Neural crest cell (in vitro differentiated cells): ENCODE measurements around the gene C19orf47. TPM values are rescaled to one million over a fixed set of nuclear protein-coding genes. Genes with fewer than 3 reads are reported as not detected.

ENCODE experiments used
- DNase-seq: peaks from one replicate; pipeline ENCODE4 v3.0.0; 2021; ENCODE audit warnings: low read depth, mixed read lengths, low spot score
- H3K27ac Mint-ChIP-seq: one replicate; pipeline ENCODE4 v1.8.0; 2021; ENCODE audit warnings: mild to moderate bottlenecking, mixed read lengths; ENCODE audit not compliant: unreplicated experiment
- H3K27me3 Mint-ChIP-seq: 2 replicates; pipeline ENCODE4 v1.8.0; 2021; ENCODE audit warnings: low read depth, mild to moderate bottlenecking, mixed read lengths
- H3K36me3 Mint-ChIP-seq: 2 replicates; pipeline ENCODE4 v1.8.0; 2021; ENCODE audit warnings: low read depth, mild to moderate bottlenecking, mixed read lengths
- H3K4me1 Mint-ChIP-seq: 2 replicates; pipeline ENCODE4 v1.8.0; 2021; ENCODE audit warnings: mixed read lengths
- H3K4me3 Mint-ChIP-seq: one replicate; pipeline ENCODE4 v1.8.0; 2021; ENCODE audit warnings: mild to moderate bottlenecking, mixed read lengths
- H3K9me3 Mint-ChIP-seq: 2 replicates; pipeline ENCODE4 v1.8.0; 2021; ENCODE audit warnings: mixed read lengths
- total RNA-seq: library from RNA; stranded (reverse); gene quantifications from 2 replicates; pipeline ENCODE4 v1.2.1, GENCODE V29; 2021
- TF ChIP-seq, protein P1 (sequence below): fragments of 200-600 bp; sonication (generic); conservative IDR thresholded peaks from 2 replicates; pipeline ENCODE4 v1.5.0; 2021; ENCODE audit warnings: antibody characterized with exemption, mild to moderate bottlenecking

Gene C19orf47
- total RNA-seq, 1 donor from 2014 or later, result 19.0 TPM

DNA sequence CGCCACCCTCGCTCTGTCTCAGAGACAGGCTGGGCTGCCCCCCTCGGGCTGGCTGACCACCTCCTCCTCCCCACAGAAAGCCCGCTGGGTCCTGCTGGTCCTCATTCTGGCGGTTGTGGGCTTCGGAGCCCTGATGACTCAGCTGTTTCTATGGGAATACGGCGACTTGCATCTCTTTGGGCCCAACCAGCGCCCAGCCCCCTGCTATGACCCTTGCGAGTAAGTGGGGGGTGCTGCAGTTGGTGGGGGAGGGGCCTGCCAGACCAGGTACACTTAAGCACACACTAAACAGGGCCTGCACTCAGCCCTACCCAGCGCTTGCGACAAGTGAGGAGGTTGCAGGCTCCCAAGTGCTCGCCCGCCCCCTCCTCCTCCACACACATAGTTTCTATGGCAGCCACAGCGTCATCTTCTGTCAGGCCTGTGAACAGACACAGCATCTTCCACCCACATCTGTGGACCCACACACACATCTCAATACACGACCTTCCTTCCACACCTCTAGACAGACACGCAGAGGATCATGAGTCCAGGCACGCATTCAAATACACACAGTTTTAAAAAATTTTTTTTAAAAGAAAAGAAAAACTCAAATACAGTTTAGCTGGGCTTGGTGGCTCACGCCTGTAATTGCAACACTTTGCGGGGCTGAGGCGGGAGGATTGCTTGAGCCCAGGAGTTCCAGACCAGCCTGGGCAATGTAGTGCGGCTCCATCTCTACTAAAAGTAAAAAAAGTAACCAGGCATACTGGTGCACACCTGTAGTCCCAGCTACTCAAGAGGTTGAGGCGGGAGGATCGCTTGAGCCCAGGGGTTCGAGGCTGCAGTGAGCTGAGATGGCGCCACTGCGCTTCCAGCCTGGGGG lies 18.7 kb upstream of the C19orf47 start:
- DNase-seq, result peak; percentile 46
- peak overlapping the region; percentile 95 for H3K27ac Mint-ChIP-seq
- no peaks in the 10 kb centered on the region for H3K27me3 Mint-ChIP-seq
- TF ChIP-seq, protein P1, sequence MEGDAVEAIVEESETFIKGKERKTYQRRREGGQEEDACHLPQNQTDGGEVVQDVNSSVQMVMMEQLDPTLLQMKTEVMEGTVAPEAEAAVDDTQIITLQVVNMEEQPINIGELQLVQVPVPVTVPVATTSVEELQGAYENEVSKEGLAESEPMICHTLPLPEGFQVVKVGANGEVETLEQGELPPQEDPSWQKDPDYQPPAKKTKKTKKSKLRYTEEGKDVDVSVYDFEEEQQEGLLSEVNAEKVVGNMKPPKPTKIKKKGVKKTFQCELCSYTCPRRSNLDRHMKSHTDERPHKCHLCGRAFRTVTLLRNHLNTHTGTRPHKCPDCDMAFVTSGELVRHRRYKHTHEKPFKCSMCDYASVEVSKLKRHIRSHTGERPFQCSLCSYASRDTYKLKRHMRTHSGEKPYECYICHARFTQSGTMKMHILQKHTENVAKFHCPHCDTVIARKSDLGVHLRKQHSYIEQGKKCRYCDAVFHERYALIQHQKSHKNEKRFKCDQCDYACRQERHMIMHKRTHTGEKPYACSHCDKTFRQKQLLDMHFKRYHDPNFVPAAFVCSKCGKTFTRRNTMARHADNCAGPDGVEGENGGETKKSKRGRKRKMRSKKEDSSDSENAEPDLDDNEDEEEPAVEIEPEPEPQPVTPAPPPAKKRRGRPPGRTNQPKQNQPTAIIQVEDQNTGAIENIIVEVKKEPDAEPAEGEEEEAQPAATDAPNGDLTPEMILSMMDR, result peak; percentile 25
- H3K4me1 Mint-ChIP-seq, result peaks cover 15% of the 10 kb centered on the region
- no peaks in the 10 kb centered on the region for H3K9me3 Mint-ChIP-seq
- H3K4me3 Mint-ChIP-seq, result peak overlapping the region; percentile 91
- peaks cover 4% of the 10 kb centered on the region for H3K36me3 Mint-ChIP-seq

DNA sequence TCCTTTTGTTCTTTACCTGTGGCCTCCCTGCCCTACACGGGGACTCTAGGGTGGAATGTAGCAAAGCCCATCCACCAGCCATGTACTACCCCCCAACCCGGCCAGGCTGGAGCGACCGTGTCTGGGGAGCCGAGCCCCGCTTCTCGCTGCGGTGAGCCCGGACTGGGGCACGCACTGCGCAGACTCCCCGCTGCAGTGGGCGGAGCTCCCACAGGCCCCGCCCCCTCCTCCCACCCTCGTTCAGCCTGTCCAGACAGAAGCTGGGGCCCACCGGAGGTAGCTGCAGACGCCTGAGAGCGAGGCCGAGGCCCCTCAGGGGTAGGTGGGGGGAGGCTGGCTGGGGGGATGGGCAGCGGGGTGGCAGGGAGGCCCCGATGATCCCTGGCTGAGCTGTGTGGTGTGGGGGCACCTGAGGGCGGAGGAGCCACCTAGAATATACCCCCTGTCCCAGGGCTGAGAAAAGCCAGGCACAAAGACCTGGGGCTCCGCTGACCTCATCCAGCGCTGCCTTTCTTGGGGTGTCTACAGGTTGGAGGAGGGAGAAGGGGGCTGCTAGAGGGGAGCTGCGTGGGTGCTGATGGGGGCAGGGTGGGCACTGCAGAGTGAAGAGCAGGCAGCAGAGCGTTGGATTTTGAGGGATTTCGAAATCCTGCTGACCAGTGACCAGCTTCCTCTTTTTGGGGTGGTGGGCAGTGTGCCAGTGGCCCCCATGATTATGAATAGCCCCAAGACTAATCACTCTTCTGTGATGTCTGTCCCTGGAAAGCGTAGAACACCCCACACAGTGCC lies 17.6 kb upstream of the C19orf47 start:
- no peaks in the 10 kb centered on the region for H3K27me3 Mint-ChIP-seq
- DNase-seq, result peak; percentile 76
- TF ChIP-seq, protein P1, result no peak
- H3K9me3 Mint-ChIP-seq, result no peaks in the 10 kb centered on the region
- H3K4me1 Mint-ChIP-seq, result peaks cover 15% of the 10 kb centered on the region
- H3K27ac Mint-ChIP-seq, result peak overlapping the region; percentile 83
- peak overlapping the region; percentile 91 for H3K4me3 Mint-ChIP-seq
- peaks cover 4% of the 10 kb centered on the region for H3K36me3 Mint-ChIP-seq

DNA sequence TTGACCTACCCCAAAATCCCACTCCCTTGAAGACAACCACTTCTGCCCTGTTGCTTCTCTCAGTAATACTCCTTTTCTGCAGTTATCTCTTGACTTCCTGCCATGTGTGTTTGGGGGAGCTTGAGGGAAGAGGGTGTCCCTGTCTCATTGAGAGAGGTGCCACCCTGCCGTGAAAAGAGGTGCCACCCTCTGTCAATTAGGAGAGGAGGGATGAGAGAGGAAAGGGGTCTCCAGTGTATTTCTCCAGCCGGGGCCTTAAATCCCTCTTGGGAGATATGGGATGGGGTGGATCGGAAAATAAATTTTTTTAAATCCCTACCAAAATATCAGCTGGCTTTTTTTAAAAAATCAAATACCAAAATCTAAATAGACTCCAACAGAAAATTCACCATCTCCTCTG lies 16.8 kb upstream of the C19orf47 start:
- H3K9me3 Mint-ChIP-seq, result no peaks in the 10 kb centered on the region
- H3K4me1 Mint-ChIP-seq, result peaks cover 15% of the 10 kb centered on the region
- H3K27ac Mint-ChIP-seq, result no peak overlapping the region
- DNase-seq, result no peak
- TF ChIP-seq, protein P1, result no peak
- no peaks in the 10 kb centered on the region for H3K27me3 Mint-ChIP-seq
- peak overlapping the region; percentile 91 for H3K4me3 Mint-ChIP-seq
- H3K36me3 Mint-ChIP-seq, result peaks cover 4% of the 10 kb centered on the region

DNA sequence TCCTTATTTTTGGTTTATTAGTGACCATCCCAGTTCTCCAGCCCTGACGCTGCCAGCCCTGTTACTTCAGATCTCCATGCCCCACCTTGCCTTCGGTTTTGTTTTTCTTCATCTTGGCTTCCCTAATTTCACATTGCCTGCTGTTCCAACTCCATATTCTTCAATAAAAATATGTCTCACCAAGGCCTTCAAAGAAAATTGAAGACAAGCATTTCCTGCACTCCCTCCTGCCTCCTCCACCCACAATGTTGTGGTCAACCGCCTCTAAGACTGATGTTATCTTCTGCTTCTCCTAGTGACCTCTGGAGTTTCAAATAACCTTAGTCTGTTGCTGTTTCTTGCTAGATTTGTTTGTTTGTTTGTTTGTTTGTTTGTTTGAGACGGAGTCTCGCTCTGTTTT lies 14.9 kb upstream of the C19orf47 start:
- TF ChIP-seq, protein P1, result no peak
- no peak overlapping the region for H3K27ac Mint-ChIP-seq
- H3K4me1 Mint-ChIP-seq, result peaks cover 15% of the 10 kb centered on the region
- no peaks in the 10 kb centered on the region for H3K27me3 Mint-ChIP-seq
- no peak overlapping the region for H3K4me3 Mint-ChIP-seq
- no peaks in the 10 kb centered on the region for H3K9me3 Mint-ChIP-seq
- peaks cover 4% of the 10 kb centered on the region for H3K36me3 Mint-ChIP-seq
- no peak for DNase-seq

DNA sequence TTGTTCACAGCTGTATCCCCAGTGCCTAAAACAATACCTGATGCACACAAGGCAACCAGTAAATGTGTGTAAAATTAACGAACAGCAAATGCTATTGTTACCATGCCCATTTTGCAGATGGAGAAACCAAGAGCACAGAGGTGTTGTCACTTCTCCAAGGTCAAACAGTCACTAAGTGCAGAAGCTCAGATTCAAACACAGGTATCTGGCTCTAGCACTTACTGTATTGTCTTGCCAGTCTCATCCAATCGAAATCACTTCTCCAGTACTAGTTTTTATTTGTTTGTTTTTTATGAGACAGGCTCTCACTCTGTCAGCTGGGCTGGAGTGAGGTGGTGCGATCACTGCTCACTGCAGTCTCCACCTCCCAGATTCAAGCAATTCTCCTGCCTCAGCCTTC lies 14.0 kb upstream of the C19orf47 start:
- H3K9me3 Mint-ChIP-seq, result no peaks in the 10 kb centered on the region
- H3K36me3 Mint-ChIP-seq, result peaks cover 4% of the 10 kb centered on the region
- no peak for DNase-seq
- peak overlapping the region; percentile 44 for H3K4me3 Mint-ChIP-seq
- H3K4me1 Mint-ChIP-seq, result peaks cover 14% of the 10 kb centered on the region
- TF ChIP-seq, protein P1, result no peak
- H3K27ac Mint-ChIP-seq, result no peak overlapping the region
- no peaks in the 10 kb centered on the region for H3K27me3 Mint-ChIP-seq
